ENCODE data around the gene SHANK3. TPM values are rescaled to one million over a fixed set of nuclear protein-coding genes. Genes with fewer than 3 reads are reported as not detected.

SHANK3 gene
- polyA plus RNA-seq, 1 of the 3 experiments (the other 2 are of a cell fraction), result 1.5 TPM

DNA sequence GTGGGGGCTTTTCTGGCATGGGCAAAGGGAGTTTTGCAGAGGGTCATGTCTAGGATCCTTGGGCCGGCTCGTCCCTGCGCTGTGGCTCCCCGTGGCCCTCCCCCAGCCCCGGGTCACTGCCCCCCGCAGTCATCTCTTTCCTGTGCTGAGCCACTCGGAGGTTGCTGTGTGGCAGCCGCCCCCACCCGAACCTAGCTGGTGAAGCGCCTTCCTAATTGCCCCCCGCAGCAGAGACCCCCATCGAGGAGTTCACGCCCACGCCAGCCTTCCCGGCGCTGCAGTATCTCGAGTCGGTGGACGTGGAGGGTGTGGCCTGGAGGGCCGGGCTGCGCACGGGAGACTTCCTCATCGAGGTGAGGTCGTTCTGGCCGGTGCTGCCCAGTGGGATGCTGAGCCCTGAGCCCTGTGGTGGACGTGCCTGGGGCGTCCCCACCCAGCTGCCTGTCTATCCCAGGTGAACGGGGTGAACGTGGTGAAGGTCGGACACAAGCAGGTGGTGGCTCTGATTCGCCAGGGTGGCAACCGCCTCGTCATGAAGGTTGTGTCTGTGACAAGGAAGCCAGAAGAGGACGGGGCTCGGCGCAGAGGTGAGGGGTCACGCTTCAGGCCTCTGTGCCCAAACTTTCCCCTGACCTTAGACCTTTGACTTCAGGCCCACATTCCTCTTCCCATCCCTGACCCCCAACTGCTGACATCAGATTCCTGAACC lies 32.0 kb downstream of the SHANK3 start:
- POLR2A ChIA-PET, result no interaction called here

More for the DNA sequence above, 32.0 kb downstream of the SHANK3 start:
- 95% methylated on average over 24 of the region's 37 CpGs for WGBS (ENCODE audit: low lambda C conversion rate)
- Histone ChIP-seq H3K27me3 (ENCODE audit: insufficient read depth) (no peaks in the 10 kb centered on the region), H3K4me2 (no peak overlapping the region), H3K27ac (ENCODE audit: low read depth in 2 of 2, low read length in 1 of 2) (no peak overlapping the region), H3K79me2 (ENCODE audit: insufficient read depth) (no peaks in the 10 kb centered on the region), H3F3A (replicated peaks; ENCODE audit: insufficient read depth) (peaks cover 5% of the 10 kb centered on the region), H3K4me3 (ENCODE audit: low read depth in 2 of 2, low read length in 1 of 2) (no peak overlapping the region), H3K9me2 (no peaks in the 10 kb centered on the region), H2AFZ (ENCODE audit: low read depth) (no peak overlapping the region), H3K4me1 (ENCODE audit: control insufficient read depth in 1 of 2, insufficient read depth in 2 of 2, low read depth in 1 of 2, low read length in 1 of 2) (peaks cover 0 to 10% of the 10 kb centered on the region in 2 experiments; a peak in 1 of 4 replicates), H3K9ac (no peak overlapping the region), H4K20me1 (ENCODE audit: insufficient read depth) (no peaks in the 10 kb centered on the region), H3K9me3 (no peaks in the 10 kb centered on the region), H3K36me3 (replicated peaks in 1 of 2; ENCODE audit: control insufficient read depth in 1 of 2, insufficient read depth in 2 of 2, low read length in 1 of 2) (no peaks in the 10 kb centered on the region)
- CTCF ChIA-PET, result no interaction called here
- DNase-seq, result no peak
- TF ChIP-seq USF1 (IDR thresholded peaks at IDR 0.05; ENCODE audit: borderline replicate concordance, low read depth) (no peak), MAX (IDR thresholded peaks at IDR 0.05; ENCODE audit: low read depth) (no peak), RAD21 (IDR thresholded peaks at IDR 0.05; ENCODE audit: low read length) (no peak), IRF3 (IDR thresholded peaks at IDR 0.05; ENCODE audit: low read depth, low read length) (no peak), NFIC (IDR thresholded peaks at IDR 0.05; ENCODE audit: borderline replicate concordance) (no peak), MEF2A (IDR thresholded peaks at IDR 0.05; ENCODE audit: borderline replicate concordance, low read depth) (no peak), CTCF (IDR thresholded peaks at IDR 0.05) (no peak), SIN3A (IDR thresholded peaks at IDR 0.05; ENCODE audit: borderline replicate concordance, low read depth, low read length) (no peak), EZH2phosphoT487 (IDR thresholded peaks at IDR 0.05; ENCODE audit: borderline replicate concordance, low read depth) (no peak), TAF1 (IDR thresholded peaks at IDR 0.05; ENCODE audit: borderline replicate concordance, low read depth, low read length) (no peak)
